GM21526 (cell line): ENCODE data around the gene RRAD.
"Not testable (repeated sequence)": the region's sequence is repeated elsewhere in the genome, so short reads cannot be mapped to it uniquely, and the experiment has no call there.

ENCODE experiments used
- ATAC-seq: cut with Tn5 transposase; IDR thresholded peaks from one replicate; pipeline ENCODE4 v1.9.1; 2021; ENCODE audit warnings: moderate library complexity; ENCODE audit not compliant: unreplicated experiment, low FRiP score

RRAD gene

DNA sequence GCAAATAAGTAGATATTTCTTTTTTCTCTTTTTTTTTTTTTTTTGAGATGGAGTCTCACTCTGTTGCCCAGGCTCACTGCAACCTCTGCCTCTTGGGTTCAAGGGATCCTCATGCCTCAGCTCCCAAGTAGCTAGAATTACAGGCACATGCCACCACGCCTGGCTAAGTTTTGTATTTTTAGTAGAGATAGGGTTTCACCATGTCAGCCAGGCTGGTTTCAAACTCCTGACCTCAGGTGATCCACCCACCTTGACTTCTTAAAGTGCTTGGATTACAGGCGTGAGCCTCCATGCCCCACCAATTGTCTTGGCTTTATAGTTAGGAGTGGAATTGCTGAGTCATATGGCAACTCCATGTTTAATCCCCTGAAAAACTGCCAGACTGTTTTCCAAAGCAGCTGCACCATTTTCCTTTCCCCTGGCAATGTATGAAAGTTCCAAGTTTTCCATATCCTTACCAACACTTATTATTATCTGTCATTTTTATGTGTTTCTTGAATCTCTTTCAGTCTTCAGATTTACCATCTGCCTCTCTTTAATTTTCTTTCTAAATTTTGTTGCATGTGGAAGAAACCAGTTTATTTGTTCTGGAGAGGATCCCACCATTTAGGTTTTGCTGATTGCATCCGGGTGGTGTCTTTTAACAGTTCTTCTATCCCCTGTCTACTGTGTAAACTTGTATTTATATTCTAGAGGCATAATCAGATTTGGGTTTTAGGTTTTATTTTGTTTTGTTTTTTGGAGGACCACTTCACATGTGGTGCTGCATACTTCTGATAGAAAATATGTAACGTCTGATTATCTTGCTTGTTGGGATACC lies 25.8 kb upstream of the RRAD start:
- no peak for ATAC-seq

DNA sequence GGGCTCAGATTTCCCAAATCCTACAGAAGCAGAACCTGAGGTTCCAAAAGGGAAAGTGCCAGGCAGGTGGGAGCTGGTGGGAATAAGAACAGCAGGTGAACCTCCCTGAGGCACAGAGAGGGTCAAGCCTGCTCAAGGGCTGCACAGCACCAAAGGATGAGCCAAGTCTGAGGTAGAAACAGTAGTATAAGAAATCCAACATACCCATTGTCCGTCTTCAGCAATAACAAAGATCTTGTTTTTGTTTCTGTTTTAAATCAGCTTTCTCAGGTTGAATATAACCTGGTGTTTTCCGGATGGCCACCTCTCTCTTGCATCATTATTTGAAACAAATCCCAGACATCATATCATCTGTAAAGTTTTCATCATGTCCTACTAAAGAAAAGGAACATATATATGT lies 25.1 kb upstream of the RRAD start:
- ATAC-seq: no peak

DNA sequence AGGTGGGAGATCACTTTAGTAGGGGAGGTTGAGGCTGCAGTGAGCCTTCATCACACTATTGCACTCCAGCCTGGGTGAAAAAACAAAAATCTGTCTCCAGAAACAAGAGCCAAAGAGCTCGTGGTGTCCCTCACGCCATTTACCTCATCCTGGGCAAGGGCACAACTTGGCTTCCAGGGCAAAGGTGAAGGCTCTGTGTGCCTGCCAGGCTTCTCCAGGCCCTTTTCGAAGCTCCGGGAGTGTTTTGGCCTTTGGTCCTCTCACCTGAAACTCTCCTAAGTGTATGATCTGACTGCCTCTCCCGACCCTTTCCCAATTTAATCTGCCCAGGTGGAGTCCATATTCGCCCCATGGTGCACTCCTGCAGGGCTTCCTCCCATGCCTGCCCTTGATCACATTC lies 24.1 kb upstream of the RRAD start:
- ATAC-seq: no peak

DNA sequence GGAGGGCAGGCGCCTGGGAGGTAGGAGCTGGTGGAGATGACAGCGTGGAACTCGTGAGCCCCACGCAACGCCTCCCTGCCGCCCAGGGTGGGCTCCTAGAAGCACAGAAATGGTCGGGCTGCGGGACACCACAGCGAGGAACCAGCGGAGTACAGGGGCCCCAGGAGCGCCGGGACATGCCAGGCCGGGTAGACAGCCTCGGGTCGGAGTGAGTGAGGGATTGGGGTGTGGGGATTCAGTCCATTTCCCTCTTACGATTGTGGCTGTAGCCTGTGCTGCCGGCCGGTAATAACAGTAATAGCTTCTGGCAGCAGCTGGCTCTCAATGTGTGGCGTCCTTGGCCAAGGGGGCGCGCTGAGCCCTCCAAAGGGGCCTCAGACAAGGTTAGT lies 23.5 kb upstream of the RRAD start:
- ATAC-seq: no peak

DNA sequence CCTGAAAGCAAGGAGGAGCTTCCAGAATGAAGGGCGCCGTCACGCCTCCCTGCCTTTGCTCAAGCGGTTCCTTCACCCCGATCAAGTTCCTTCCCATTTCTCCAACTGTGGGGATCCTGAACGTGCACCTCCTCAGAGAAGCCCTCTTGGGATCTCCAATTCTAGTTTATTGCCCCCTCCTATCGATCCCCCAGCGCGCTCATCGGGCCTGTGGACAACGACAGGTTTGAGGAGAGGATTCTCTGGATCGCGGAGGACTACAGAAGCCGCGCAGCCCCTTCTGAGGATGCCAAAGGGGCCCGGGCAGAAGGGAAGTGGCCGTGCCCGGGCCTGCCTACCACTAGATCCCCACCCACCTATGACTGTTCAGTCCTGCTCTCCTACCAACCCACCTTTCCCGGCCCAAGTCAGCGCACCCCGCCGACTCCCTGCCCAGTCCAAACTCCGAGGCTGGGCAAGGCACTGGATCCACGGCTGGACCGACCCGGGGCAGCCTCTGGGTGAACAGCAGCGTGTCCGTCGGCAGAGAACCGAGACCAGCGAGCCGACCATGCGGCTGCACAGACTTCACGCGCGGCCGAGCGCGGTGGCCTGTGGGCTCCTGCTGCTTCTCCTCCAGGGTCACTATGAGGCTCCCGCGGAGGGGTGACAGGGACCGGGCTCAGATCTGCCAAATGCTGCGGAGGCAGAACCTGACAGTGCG lies 22.9 kb upstream of the RRAD start:
- ATAC-seq: no peak

DNA sequence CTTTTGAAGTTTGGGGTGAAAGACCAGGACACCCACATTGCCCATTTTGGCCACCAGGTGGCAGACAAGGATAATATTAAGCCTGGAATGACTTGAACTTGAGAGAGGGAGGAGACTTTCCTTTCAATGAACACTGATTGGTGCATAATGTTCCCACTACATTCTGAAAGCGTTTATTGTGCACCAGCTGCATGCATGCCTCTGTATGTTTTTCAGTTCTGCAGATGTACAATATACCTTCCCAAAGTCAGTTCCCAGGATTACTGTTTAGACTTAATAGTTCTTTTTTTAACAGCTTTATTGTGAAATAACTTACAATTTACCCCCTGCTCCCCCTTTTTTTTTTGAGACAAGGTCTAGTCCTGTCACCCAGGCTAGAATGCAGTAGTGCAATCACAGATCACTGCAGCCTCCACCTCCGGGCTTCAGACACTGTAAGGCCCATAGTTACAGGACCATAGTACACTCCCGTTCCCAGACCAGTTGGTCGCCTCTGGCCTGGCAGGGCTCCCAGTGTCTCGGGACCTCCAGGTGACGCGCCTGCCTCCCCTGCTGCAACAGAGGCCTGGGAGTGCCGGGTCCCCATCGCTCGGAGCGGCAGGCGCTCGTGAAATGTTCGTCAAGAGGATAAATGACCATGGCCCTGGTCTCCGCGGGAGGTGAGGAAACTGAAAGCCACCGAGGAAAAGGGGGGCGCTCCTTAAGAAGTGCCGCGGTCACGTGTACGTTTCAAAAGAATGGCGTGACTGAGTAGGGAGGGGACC lies 22.1 kb upstream of the RRAD start:
- ATAC-seq: peak; percentile 49

DNA sequence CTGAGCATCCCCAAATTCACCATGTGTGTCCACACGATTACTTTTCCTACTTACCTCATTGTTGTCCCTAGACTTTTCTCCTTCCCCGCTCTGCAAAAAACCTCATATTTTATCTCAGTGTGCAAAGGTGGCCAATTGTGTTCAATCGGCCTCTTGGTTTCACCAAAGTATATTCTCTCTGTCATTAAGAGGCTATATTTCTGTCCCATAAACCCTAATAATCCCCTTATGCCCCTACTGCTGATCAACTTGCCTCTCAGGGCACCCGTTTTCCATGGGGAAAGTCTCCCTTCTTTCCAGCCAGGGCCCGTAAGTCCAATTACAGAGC lies 21.6 kb upstream of the RRAD start:
- no peak for ATAC-seq

DNA sequence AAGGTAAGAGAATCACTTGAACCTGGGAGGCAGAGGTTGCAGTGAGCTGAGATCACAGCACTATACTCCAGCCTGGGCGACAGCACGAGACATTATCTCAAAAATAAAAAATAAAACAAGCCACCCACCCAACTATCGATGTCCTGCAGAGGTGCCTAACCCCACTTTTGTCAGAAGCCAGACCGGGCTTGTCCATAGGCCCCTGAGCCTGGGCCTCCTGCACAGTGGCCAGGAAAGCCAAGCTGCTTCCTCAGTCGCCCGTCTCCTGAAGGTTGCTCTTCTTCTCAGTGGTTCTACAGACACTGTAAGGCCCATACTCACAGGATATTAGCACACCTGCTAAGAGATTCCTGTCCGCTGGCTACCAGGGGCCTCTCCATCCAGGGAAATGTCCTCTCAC lies 21.2 kb upstream of the RRAD start:
- no peak for ATAC-seq

DNA sequence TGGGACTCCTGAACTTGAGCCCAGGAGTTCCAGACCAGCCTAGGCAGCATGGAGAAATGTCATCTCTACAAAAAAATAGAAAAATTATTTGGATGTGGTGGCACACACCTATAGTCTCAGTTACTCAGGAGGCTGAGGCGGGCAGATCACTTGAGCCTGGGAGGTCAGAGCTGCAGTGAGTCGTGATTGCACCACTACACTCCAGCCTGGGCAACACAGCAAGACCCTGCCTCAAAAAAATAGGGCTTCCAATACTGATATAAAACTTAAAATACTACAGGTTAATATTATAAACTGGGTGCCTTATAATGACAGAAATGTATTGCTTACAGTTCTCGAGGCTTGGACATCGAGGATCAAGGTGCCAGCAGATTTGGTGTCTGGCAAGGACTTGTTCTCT lies 20.6 kb upstream of the RRAD start:
- no peak for ATAC-seq

DNA sequence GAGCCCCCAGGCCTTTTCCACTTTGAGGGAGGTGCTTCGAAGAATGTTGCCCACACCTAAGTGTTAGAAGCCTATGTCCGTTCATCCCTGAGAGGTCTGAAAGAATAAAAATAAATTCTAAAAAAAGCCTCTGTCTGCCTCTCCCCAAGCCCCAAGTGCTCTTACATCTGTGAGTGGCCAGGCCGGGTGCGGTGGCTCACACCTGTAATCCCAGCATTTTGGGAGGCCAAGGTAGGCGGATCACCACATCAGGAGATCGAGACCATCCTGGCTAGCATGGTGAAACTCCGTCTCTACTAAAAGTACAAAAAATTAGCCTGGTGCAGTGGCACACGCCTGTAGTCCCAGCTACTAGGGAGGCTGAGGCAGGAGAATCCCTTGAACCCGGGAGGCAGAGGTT lies 19.6 kb upstream of the RRAD start:
- not testable (repeated sequence) for ATAC-seq

DNA sequence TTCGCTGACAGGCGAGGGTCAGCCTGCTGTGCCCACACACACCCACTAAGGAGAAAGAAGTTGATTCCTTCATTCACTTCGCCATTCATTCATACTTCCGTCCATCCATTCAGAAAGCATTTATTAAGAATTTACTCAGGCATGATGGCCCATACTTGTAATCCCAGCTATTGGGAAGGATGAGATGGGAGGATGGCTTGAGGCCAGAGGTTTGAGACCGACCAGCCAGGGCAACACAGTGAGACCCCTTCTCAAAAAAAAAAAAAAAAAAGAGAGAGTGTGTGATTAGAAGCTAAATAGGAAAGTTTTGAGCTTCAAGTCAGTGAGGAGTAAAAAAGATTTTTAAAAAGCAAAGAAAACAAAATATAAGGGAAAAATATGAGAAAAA lies 18.7 kb upstream of the RRAD start:
- no peak for ATAC-seq

DNA sequence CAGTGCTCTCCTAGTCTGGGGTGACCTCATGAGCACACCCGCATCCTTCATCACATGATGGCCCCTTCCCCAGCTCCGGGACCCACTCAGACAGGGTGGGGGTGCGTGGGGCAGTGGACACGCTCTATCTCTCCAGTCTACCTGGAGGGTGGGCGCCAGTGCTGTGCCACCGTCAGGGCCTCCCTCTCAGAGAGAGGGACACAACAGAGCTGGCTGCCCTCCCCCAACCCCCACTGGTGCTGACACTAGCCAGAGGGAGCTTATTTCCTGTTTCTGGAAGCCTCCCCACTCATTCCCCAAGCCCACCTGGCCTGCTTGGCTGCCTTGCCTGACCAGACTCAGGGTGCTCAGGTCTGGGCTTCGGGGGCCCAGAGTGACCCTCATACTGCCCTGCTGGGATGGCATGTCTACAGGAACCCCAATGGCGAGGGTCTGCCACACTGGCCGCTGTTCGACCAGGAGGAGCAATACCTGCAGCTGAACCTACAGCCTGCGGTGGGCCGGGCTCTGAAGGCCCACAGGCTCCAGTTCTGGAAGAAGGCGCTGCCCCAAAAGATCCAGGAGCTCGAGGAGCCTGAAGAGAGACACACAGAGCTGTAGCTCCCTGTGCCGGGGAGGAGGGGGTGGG lies 18.2 kb upstream of the RRAD start:
- ATAC-seq: no peak

DNA sequence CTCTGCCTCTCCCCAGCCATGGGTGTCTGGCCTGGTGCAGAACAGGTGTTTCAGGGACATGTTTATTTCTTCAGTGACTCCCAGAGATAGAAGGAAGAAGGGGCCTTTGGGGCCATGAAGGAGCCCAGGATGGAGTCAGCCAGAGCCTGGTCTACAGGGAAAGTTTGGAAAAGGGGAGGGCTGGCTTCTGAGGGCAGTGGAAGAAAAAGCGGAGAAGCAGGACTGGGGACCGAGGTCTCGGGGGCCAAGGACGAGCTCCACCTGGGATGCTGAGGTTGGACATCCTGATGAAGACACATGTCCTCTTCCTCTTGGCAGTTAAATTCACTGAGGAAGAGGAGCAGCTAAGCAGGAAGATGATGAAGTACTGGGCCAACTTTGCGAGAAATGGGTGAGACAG lies 17.6 kb upstream of the RRAD start:
- ATAC-seq: no peak

DNA sequence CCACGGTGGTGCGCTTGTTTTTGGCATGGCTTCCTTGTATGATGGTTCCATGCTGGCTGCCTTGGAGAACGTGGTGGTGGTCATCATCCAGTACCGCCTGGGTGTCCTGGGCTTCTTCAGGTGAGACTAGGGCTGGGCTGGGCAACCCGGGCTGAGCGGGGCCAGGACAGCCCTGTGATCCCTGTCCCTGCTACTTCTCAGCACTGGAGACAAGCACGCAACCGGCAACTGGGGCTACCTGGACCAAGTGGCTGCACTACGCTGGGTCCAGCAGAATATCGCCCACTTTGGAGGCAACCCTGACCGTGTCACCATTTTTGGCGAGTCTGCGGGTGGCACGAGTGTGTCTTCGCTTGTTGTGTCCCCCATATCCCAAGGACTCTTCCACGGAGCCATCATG lies 14.9 kb upstream of the RRAD start:
- ATAC-seq: no peak

DNA sequence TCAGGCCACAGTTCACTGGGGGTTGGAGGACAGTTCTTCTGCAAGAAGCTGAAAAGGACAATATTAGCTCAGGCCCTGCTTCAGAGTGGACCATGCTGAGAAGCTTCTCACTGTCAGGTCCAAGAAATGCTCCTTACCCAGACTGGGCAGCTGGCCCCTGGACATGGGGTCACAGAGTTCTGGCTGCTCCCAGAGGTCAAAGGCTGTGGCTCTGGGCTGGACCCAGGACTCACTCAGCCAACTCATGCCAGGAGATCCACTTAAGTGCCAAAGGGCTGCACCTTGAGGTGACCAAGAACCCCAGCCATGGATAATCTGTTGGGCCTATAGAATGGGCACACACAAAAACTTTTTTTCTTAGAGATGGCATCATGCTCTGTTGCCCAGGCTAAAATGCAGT lies 14.0 kb upstream of the RRAD start:
- ATAC-seq: no peak

DNA sequence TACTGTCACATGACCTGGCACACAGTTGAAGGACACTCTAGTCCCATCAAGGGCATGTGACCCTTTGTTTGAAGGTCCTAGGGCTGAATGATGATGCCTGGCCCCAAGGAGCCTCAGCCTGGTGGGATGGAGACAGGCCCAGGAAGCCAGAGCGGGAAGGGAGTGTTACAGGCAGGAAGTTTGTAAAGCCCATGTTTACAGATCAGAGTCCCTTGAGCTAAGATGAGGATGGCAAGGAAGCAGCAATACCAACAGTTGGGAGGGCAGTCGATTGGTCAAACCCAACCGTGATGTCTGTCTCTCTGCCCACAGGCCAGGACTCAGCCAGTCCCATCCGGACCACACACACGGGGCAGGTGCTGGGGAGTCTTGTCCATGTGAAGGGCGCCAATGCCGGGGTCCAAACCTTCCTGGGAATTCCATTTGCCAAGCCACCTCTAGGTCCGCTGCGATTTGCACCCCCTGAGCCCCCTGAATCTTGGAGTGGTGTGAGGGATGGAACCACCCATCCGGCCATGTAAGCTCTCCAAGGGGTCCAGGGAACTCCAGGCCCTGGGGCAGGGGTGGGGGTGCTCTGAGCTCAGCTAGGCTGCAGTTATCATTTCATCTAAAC lies 12.5 kb upstream of the RRAD start:
- no peak for ATAC-seq

DNA sequence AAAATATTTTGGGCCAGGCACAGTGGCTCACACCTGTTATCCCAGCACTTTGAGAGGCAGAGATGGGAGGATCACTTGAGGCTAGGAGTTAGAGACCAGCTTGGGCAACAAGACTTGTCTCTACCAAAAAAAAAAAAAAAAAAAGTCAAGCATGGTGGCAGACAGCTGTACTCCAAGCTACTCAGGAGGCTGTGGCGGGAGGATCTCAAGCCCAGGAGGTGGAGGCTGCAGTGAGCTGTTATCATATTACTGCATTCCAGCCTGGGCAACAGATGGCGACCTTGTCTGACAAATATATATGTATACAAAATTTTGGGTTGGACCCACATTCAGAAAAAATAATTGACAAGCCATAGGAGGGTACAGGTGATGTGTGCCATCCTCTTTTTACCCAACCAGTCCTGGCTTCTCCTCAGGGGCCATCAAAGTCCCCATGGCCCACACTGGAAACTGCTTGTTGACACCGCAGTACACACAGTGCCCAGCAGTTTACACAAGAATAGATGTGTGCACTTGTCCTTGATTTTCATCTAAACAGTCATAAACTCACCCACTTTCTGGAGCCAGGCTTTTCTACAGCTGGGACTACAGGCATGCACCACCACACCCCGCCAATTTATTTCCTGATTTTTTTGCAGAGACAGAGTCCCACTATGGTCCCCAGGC lies 11.7 kb upstream of the RRAD start:
- ATAC-seq: no peak

DNA sequence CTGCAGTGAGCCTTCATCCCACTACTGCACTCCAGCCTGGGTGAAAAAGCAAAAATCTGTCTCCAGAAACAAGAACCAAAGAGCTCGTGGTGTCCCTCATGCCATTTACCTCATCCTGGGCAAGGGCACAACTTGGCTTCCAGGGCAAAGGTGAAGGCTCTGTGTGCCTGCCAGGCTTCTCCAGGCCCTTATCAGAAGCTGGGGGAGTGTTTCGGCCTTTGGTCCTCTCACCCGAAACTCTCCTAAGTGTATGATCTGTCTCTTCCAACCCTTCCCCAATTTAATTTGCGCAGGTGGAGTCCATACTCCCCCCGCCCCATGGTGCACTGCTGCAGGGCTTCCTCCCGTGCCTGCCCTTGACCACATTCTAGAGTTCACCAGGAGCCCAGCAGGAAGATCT lies 11.1 kb upstream of the RRAD start:
- no peak for ATAC-seq

DNA sequence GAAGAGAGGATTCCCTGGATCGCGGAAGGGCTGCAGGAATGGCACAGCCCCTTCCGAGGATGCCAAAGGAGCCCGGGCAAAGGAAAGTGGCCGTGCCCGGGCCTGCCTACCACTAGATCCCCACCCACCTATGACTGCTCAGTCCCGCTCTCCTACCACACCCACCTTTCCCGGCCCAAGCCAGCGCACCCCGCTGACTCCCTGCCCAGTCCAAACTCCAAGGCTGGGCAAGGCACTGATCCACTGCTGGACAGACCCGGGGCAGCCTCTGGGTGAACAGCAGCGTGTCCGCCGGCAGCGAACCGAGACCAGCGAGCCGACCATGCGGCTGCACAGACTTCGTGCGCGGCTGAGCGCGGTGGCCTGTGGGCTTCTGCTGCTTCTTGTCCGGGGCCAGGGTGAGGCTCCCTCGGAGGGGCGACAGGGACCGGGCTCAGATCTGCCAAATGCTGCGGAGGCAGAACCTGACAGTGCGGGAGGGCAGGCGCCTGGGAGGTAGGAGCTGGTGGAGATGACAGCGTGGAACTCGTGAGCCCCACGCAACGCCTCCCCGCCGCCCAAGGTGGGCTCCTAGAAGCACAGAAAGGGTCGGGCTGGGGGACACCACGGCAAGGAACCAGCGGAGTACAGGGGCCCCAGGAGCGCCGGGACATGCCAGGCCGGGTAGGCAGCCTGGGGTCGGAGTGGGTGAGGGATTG lies 10.1 kb upstream of the RRAD start, which contains the start of gene CES2:
Gene CES2, plus strand, starts transcription at position 203 of the 698 bp plus-strand sequence. Its CDS starts 120 bp downstream, at position 323.
- no peak for ATAC-seq
